T-helper 2 cell (primary cell): Measurements from ENCODE around the gene SMYD4.
A peak's percentile ranks its signal among the peaks of the same experiment; 100 is the strongest.
"Not testable (repeated sequence)": the region's sequence is repeated elsewhere in the genome, so short reads cannot be mapped to it uniquely, and the experiment has no call there.

Experiments used
- DNase-seq, 5 experiments: peaks; one replicate each; pipeline versions ENCODE4 v3.0.0 to v3.0.0-alpha.2; 2012 to 2022

SMYD4 gene

GRCh38 chr17:1754430-1755112, 75.1 kb downstream of the SMYD4 start:
- DNase-seq: no peak

- DNase-seq: no peak
These were observed 75.8 kb downstream of the SMYD4 start for GRCh38 chr17:1753767-1754429.

- DNase-seq: no peak
These were observed 77.1 kb downstream of the SMYD4 start for GRCh38 chr17:1752425-1753262.

- DNase-seq: no peak
These were observed 79.1 kb downstream of the SMYD4 start for GRCh38 chr17:1750628-1751027.

GRCh38 chr17:1746975-1747543, 82.6 kb downstream of the SMYD4 start:
- DNase-seq: no peak

GRCh38 chr17:1745513-1746020, 84.1 kb downstream of the SMYD4 start:
- no peak for DNase-seq

- DNase-seq: no peak
These were observed 84.9 kb downstream of the SMYD4 start for GRCh38 chr17:1744551-1745512.

GRCh38 chr17:1743088-1743439, 86.6 kb downstream of the SMYD4 start:
- DNase-seq: no peak

- no peak for DNase-seq
These were observed 87.2 kb downstream of the SMYD4 start, which contains the start of gene SERPINF2 for GRCh38 chr17:1742371-1743087. SERPINF2 (plus strand) TSS chr17:1742871; CDS start chr17:1744996, 2,125 bp downstream.

GRCh38 chr17:1741899-1742298, 87.8 kb downstream of the SMYD4 start:
- DNase-seq: not testable (repeated sequence)

- DNase-seq: no peak
These were observed 92.0 kb downstream of the SMYD4 start for GRCh38 chr17:1737531-1738291.

GRCh38 chr17:1736348-1737281, 93.1 kb downstream of the SMYD4 start:
- peak in 1 of 5 experiments; percentile 39 for DNase-seq

- no peak for DNase-seq
These were observed 93.8 kb downstream of the SMYD4 start for GRCh38 chr17:1735834-1736347.

GRCh38 chr17:1735418-1735817, 94.3 kb downstream of the SMYD4 start:
- no peak for DNase-seq

GRCh38 chr17:1733759-1734158, 95.9 kb downstream of the SMYD4 start:
- no peak for DNase-seq

- DNase-seq: no peak
These were observed 96.8 kb downstream of the SMYD4 start for GRCh38 chr17:1732833-1733321.

- DNase-seq: no peak
These were observed 97.4 kb downstream of the SMYD4 start for GRCh38 chr17:1732241-1732832.

- DNase-seq: no peak
These were observed 98.6 kb downstream of the SMYD4 start for GRCh38 chr17:1731194-1731506.
